ENCODE results near the gene CERCAM.

GRCh38 chr9:128382261-128382660, 38.4 kb upstream of the CERCAM start:
- no peak for TF ChIP-seq CTCF (conservative IDR thresholded peaks at IDR 0.05; ENCODE audit: low read depth in 2 of 2)
- TF ChIP-seq POLR2AphosphoS5 (IDR thresholded peaks at IDR 0.05; ENCODE audit: low read depth) = no peak
- no peak for TF ChIP-seq EZH2 (IDR thresholded peaks at IDR 0.05; ENCODE audit: low read depth, unreplicated experiment)
- no peak for TF ChIP-seq CREB1 (CRISPR knock-in tag; IDR thresholded peaks at IDR 0.05; ENCODE audit: low read depth)
- no peak for TF ChIP-seq REST (IDR thresholded peaks at IDR 0.05; ENCODE audit: unreplicated experiment)
- no peak for TF ChIP-seq EZH2phosphoT487 (IDR thresholded peaks at IDR 0.05; ENCODE audit: unreplicated experiment)
